AG04449 (cell line): Measurements from ENCODE around the gene UBFD1.
"Not testable (repeated sequence)": the region's sequence is repeated elsewhere in the genome, so short reads cannot be mapped to it uniquely, and the experiment has no call there.

Experiments used
- CTCF ChIA-PET: fragments of 350-600 bp; formaldehyde crosslinking; extraction: SDS; loops from one replicate; lab custom pipeline; 2021; ENCODE audit warnings: antibody characterized with exemption; lab: Yijun Ruan, JAX
- POLR2A ChIA-PET: fragments of 400-600, 350-600 bp; formaldehyde crosslinking; extraction: SDS; loops from one replicate; lab custom pipeline; 2020; ENCODE audit warnings: antibody characterized with exemption, inconsistent platforms; lab: Yijun Ruan, JAX
- DNase-seq: peaks from one replicate; pipeline ENCODE4 v3.0.0-alpha.2; 2010; ENCODE audit warnings: low read depth, low spot score
- H3K4me3 ChIP-seq: 2 replicates; pipeline ENCODE4 v1.5.1; 2011; ENCODE audit warnings: low read depth, mild to moderate bottlenecking, control low read depth, low read length
- CTCF ChIP-seq: IDR thresholded peaks from one replicate; pipeline ENCODE4 v1.5.1; 2011; ENCODE audit warnings: mild to moderate bottlenecking, moderate library complexity, low read length, control low read depth, inconsistent platforms; ENCODE audit not compliant: insufficient read depth; ENCODE audit errors: missing control alignments

UBFD1 gene

GRCh38 chr16:23597003-23597756, 39.7 kb downstream of the UBFD1 start:
- POLR2A ChIA-PET = no interaction called here
- no peak for DNase-seq
- TF ChIP-seq CTCF = no peak
- CTCF ChIA-PET = interaction anchor here (0.7 to 3.3 kb wide), 27 partner anchors 8 to 468 kb away, joined by 3 to 25 read pairs (median 5); partner anchors contain the start of genes DCTN5, EARS2, GGA2 and PALB2
- no peak overlapping the region for H3K4me3 ChIP-seq

- ChIA-PET CTCF (interaction anchor here (0.6 to 1.0 kb wide), 2 partner anchors 11 kb away, joined by 3 to 5 read pairs; no protein-coding TSS in a partner anchor), POLR2A (no interaction called here)
- H3K4me3 ChIP-seq = no peak overlapping the region
- no peak for TF ChIP-seq CTCF
- no peak for DNase-seq
These were observed 50.2 kb downstream of the UBFD1 start for GRCh38 chr16:23607726-23608125.

GRCh38 chr16:23608194-23608593, 50.7 kb downstream of the UBFD1 start:
- H3K4me3 ChIP-seq = no peak overlapping the region
- CTCF ChIA-PET = interaction anchor here (0.6 kb wide), 1 partner anchor 11 kb away, joined by 3 read pairs; no protein-coding TSS in a partner anchor
- no peak for TF ChIP-seq CTCF
- DNase-seq = no peak
- POLR2A ChIA-PET = no interaction called here

- no peak overlapping the region for H3K4me3 ChIP-seq
- ChIA-PET CTCF (interaction anchor here (1.6 kb wide), 1 partner anchor 13 kb away, joined by 4 read pairs; no protein-coding TSS in a partner anchor), POLR2A (no interaction called here)
- TF ChIP-seq CTCF = no peak
- no peak for DNase-seq
These were observed 52.4 kb downstream of the UBFD1 start for GRCh38 chr16:23609929-23610328.

GRCh38 chr16:23610905-23611304, 53.4 kb downstream of the UBFD1 start:
- POLR2A ChIA-PET, DNase-seq, H3K4me3 ChIP-seq: not testable (repeated sequence)
- CTCF ChIA-PET = interaction anchor here (5.4 kb wide), 1 partner anchor 13 kb away, joined by 25 read pairs; the partner anchor contains the start of gene NDUFAB1

GRCh38 chr16:23611936-23612335, 54.4 kb downstream of the UBFD1 start:
- H3K4me3 ChIP-seq = no peak overlapping the region
- no peak for TF ChIP-seq CTCF
- no peak for DNase-seq
- POLR2A ChIA-PET = no interaction called here
- CTCF ChIA-PET = interaction anchor here (5.4 kb wide), 1 partner anchor 14 kb away, joined by 25 read pairs; the partner anchor contains the start of gene NDUFAB1
